IPS DF 4.7 (cell line): ENCODE data around the gene TPD52L2.
"Not testable (repeated sequence)": the region's sequence is repeated elsewhere in the genome, so short reads cannot be mapped to it uniquely, and the experiment has no call there.

Source experiments
- DNase-seq: peaks from one replicate; pipeline ENCODE4 v3.0.0-alpha.2; 2013; ENCODE audit warnings: low spot score; ENCODE audit errors: extremely low read depth

TPD52L2 gene

GRCh38 chr20:63878899-63879663 is 14.0 kb downstream of the TPD52L2 start:
- DNase-seq: no peak

DNA sequence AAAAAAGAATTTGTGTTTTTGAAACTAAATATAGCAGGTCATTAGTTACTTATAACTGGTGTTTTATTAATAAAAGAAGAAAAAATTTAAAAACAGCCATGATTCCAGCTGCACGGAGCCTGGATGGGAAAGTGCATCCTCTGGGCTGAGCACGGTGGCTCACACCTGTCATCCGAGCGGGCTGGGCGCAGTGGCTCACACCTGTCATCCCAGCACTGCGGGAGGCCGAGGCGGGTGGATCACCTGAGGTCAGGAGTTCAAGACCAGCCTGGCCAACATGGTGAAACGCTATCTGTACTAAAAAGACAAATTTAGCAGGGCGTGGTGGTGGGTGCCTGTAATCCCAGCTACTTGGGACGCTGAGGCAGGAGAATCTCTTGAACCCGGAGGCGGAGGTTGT is 15.8 kb downstream of the TPD52L2 start:
- not testable (repeated sequence) for DNase-seq

DNA sequence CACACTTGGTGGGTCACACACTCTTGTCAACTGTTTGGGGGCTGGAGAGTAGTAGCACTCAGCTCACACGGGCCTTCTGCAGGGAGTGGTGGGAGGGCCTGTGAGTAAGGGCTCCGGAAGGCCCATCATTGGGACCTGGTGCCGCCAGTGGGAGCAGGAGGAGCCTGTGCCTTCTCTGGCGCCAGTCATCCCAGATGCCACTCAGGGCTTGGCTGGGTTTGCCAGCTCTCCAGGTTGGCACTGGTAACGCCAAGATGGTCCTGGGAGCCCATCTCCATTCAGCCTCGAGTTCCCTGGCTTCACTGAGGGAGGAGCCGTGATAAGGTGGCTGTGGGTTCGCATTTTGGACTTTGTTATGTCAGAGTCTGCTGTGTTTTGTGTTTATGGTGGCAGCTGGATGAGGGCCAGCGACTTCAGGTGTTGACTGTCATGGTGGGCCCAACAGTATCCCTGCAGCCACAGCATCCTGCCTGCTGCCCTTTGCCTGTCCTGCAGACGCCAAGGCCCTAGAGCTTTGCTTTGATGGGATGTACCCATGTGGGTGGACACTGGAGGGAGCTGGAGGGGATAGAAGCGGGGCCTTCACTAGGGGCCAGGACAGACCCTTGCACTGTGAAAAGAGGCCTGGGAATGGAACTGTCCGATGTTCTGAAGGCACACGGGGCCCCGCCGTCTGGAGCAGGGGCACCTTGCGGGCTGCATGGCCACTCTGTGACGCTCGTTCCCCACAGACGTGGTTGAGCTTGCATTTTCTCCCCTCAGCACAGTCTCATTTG is 16.6 kb downstream of the TPD52L2 start:
- DNase-seq: no peak

DNA sequence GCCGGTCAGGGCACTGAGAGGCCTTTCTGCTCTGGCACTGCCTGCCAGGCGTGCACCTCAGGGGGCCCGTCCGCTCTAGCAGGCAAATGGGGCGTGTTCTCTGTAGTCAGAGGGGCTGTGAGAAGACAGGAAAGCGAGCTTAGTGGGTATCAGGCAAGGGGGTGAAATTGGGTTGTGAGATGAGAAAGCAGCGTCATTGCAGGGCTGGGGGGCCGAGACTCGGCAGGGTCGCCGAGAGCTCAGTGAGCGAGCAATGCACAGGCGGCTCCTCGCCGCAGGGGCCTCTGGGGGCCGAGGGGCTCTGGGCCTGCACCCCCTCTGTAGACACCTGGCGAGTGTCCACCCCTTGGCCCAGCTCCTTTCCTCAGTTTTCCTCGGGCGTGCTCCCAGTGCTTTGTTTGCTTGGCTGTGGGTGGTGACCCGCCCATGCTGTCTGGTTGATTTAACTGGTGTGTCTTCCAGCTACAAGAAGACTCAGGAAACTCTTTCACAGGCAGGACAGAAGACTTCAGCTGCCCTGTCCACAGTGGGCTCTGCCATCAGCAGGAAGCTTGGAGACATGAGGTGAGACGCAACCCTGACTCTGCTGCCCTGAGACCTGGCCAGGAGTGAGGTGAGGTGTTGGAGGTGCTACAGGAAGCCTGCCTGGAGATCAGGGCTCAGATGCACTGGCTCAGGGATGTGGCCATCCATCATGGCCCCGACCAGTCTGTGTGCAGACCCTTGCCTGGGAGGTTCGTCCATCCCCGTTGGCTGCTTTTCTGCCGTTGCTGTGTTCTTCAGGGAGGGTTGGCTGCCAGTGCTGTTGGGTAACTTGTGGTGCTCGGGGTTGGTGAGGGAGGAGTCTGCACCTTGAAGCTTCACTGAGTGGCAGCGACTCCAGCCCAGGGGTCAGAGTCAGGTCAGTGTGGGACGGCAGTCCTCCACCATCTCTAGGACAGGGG is 17.5 kb downstream of the TPD52L2 start:
- DNase-seq: no peak

- DNase-seq: no peak
These were observed 18.1 kb downstream of the TPD52L2 start for GRCh38 chr20:63883201-63883593.

- DNase-seq: no peak
These were observed 19.6 kb downstream of the TPD52L2 start for GRCh38 chr20:63884506-63885263.

- DNase-seq: no peak
These were observed 20.4 kb downstream of the TPD52L2 start for GRCh38 chr20:63885264-63886053.

- DNase-seq: no peak
These were observed 21.0 kb downstream of the TPD52L2 start for GRCh38 chr20:63886054-63886419.

DNA sequence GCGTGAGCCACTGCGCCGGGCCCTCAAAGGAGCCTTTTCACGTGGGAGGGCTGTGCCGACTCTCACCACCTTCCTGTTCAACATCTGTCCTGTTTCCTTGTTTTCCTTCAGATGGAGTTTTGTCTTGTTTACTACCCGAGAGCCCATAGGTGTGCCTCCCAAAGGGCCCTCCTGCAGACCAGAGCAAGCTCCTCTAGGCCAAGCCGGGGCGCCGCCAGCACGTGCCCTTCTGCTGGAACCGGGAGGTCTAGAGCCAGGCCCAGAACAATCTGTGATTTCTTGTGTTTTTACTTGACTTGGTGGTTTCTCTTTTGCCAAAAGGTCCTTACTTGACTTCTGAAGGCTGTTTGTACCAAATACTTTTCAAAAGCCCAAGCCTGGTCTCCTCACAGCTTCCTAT is 21.9 kb downstream of the TPD52L2 start:
- DNase-seq: no peak

DNA sequence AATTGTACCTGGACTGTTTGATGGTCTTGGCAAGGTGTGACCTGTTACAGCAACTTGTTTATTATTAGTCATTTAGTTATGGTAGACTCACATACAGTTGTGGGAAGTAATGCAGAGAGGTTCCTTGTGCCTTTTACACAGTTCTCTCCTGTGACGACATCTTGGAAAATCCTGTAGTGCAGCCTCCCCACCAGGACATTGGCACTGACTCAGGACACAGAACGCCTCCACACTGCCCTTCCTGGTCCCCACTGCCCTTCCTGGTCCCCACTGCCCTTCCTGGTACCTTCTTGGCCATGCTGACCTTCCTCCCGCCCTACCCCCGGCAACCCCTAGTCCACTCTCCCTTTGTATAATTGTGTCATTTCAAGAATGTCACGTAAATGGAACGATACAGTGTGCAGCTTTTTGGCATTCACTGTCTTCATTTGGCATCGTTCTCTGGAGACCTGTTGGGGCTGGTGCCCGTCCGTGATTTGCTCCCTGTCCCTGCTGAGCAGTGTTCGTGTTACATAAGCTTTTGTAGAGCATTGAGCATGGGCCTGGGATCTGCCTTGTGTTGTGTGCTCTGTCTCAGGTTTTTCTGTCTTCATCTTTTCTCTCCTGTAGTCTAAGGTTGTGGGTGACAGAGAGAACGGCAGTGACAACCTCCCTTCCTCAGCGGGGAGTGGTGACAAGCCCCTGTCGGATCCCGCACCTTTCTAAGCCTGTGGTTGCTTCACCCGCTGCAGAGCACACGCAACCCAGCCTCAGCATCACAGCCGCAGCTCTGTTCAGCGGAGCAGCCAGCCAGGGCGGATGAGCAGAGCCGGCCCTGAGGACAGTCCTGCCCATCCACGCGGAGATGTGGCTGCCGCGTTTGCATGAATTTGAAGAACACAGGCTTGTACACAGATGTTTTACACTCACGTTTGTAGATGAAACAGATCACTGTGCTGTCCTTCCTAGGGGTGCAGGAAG is 24.5 kb downstream of the TPD52L2 start:
- DNase-seq: no peak

DNA sequence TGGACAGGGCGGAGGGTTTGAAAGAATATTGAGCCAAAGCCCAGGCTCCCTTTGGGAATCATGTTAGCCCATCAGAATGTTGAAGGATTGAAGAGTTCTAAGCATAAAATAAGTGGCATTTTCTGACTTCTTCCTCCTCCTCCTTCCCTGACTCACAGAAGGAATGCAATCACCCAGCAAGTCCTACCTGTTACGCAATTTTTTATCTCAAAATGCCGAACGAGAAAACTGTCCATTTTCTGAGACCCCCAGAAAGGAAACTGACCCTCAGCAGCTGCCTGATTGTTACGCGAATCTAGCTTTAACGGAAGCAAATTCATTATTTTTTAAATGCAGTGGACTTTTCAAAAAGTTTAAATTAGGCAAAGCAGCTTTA is 25.1 kb downstream of the TPD52L2 start:
- DNase-seq: no peak

DNA sequence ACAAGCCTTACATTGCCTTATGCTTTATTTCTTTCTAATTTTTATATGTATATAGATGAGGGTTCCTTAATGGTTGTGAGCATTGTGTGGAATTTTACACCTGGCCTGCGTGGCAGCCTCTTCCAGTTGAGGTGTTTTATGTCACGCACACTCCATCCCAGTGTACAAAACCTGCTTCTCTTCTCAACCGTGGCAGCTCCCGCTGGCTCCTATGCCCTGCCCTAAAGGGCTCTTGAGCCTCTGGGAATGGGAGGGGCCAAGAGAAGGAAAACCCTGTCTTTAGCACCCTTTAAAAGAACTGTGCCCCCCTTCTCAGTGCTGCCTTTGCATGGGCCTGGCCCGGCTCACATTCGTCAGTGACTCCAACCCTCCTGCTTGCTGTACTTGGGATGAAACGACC is 25.5 kb downstream of the TPD52L2 start:
- DNase-seq: no peak

- no peak for DNase-seq
These were observed 26.3 kb downstream of the TPD52L2 start for GRCh38 chr20:63891061-63892002.

DNA sequence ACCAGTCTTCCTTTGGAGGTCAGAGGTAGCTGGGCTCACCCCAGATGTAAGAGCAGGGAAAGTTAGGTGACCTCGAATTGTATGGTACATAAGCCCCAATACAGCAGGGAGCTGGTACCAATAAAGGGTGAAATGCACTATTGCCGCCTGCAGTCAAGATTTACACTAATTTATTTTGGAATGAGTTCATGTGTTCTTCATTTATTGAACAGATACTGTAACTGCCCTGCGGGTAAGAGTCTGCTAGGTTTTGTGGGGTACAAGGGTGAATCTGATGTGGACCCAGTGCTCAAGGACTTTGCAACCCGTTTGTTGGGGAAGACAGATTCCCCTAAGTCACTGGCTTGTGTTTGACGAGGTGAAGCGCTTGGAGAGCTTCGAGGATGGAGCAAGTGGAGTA is 27.3 kb downstream of the TPD52L2 start:
- DNase-seq: no peak

GRCh38 chr20:63893999-63894357 is 28.9 kb downstream of the TPD52L2 start:
- no peak for DNase-seq

DNA sequence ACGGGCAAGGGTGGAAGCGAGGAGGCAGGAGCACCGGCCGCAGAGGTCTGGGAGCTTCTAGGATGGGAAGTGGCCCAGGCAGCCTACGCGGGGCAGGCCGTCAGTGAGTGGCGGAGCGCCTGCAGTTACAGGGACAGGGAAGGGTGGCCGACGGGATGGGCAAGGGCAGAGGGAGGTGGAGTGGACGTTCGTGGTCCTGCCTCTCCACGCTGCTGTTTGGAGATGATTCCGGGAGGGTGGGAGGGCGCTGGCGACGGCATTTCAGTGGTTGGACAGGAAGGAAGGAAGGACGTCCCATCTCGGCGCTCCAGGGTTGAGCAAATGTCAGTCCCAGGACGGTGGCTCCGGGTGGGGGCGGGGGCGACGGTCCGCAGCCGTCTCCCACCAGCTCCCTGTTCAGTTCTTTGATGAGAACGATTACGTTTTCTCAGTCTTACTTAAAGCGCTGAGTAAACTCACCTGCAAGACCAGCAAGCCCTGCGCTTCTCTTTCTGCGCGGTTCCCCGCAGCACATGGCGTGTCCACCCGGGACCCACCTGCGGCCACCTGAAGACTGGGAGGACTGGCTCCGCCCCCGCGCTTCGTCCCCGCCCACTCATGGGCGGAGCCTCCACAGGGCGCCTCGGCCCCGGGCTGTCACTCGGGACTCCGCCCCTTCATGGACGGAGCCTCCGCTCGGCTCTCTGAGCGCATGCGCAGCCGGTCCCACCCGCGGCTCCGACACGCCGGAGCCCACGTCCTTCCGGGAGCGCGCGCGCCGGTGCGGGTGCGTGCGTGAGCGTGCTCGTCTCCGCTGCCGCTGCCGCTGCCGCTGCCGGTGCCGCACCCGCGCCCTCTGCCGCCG is 29.5 kb downstream of the TPD52L2 start, which contains the start of gene DNAJC5:
Gene DNAJC5 (plus strand): TSS at position 769 of the 844 bp plus-strand sequence. CDS start 33,220 bp downstream, outside the sequence.
- no peak for DNase-seq
